Astrocyte of the spinal cord (primary cell): ENCODE data around the gene SHTN1.

Source experiments
- DNase-seq: peaks from one replicate; pipeline ENCODE4 v3.0.0; 2011; ENCODE audit warnings: low read depth, low spot score
- H3K4me3 ChIP-seq: 2 replicates; pipeline ENCODE4 v1.5.1; 2011; ENCODE audit warnings: low read depth, mild to moderate bottlenecking, low read length, moderate library complexity
- CTCF ChIP-seq: IDR thresholded peaks from 2 replicates; pipeline ENCODE4 v1.5.1; 2012; ENCODE audit warnings: low read depth, mild to moderate bottlenecking, low read length, inconsistent platforms
- in situ Hi-C: cut with HindIII; loops from 2 replicates; pipeline ENCODE4 v1.10.0; 2017; ENCODE audit warnings: low sequenced_read_pairs

The SHTN1 gene

GRCh38 chr10:116931806-116932205 lies 73.2 kb downstream of the SHTN1 start:
- no peak overlapping the region for H3K4me3 ChIP-seq
- in situ Hi-C loops: no loop called here
- TF ChIP-seq CTCF: no peak
- no peak for DNase-seq

- in situ Hi-C loops: no loop called here
- TF ChIP-seq CTCF: no peak
- no peak for DNase-seq
- no peak overlapping the region for H3K4me3 ChIP-seq
Measured at GRCh38 chr10:116926426-116926825, 78.6 kb downstream of the SHTN1 start.

GRCh38 chr10:116925056-116925455 lies 79.9 kb downstream of the SHTN1 start:
- in situ Hi-C loops: no loop called here
- H3K4me3 ChIP-seq: no peak overlapping the region
- no peak for DNase-seq
- no peak for TF ChIP-seq CTCF

- no peak for DNase-seq
- H3K4me3 ChIP-seq: no peak overlapping the region
- no peak for TF ChIP-seq CTCF
- in situ Hi-C loops: no loop called here
Measured at GRCh38 chr10:116919706-116920105, 85.3 kb downstream of the SHTN1 start.

- no peak overlapping the region for H3K4me3 ChIP-seq
- in situ Hi-C loops: no loop called here
- no peak for DNase-seq
- no peak for TF ChIP-seq CTCF
Measured at GRCh38 chr10:116919164-116919563, 85.8 kb downstream of the SHTN1 start.

- in situ Hi-C loops: no loop called here
- no peak for DNase-seq
- TF ChIP-seq CTCF: no peak
- no peak overlapping the region for H3K4me3 ChIP-seq
Measured at GRCh38 chr10:116918583-116918982, 86.4 kb downstream of the SHTN1 start.

GRCh38 chr10:116917481-116917880 lies 87.5 kb downstream of the SHTN1 start:
- in situ Hi-C loops: no loop called here
- TF ChIP-seq CTCF: no peak
- DNase-seq: no peak
- H3K4me3 ChIP-seq: no peak overlapping the region
